Chondrocyte (in vitro differentiated cells): ENCODE data around the gene ABHD17A. TPM values are rescaled to one million over a fixed set of nuclear protein-coding genes. Genes with fewer than 3 reads are reported as not detected.

Source experiments
- DNase-seq: peaks from one replicate; pipeline ENCODE4 v3.0.0; 2021; ENCODE audit warnings: mixed read lengths, low spot score
- H3K27ac Mint-ChIP-seq: one replicate; pipeline ENCODE4 v1.8.0; 2021; ENCODE audit warnings: mild to moderate bottlenecking, moderate library complexity, mixed read lengths; ENCODE audit not compliant: unreplicated experiment
- H3K27me3 Mint-ChIP-seq: 2 replicates; pipeline ENCODE4 v1.8.0; 2021; ENCODE audit warnings: low read depth, mixed read lengths
- H3K36me3 Mint-ChIP-seq: 2 replicates; pipeline ENCODE4 v1.8.0; 2021; ENCODE audit warnings: low read depth, mixed read lengths
- H3K4me1 Mint-ChIP-seq: 2 replicates; pipeline ENCODE4 v1.8.0; 2021; ENCODE audit warnings: low read depth, mild to moderate bottlenecking, mixed read lengths
- H3K4me3 Mint-ChIP-seq: one replicate; pipeline ENCODE4 v1.8.0; 2021; ENCODE audit warnings: mild to moderate bottlenecking, moderate library complexity, mixed read lengths; ENCODE audit not compliant: unreplicated experiment
- H3K9me3 Mint-ChIP-seq: 2 replicates; pipeline ENCODE4 v1.8.0; 2021; ENCODE audit warnings: low read depth, mixed read lengths
- total RNA-seq: library from RNA; stranded (reverse); gene quantifications from 3 replicates; pipeline ENCODE4 v1.2.1, GENCODE V29; 2021
- TF ChIP-seq, protein P1 (sequence below): fragments of 200-600 bp; sonication (generic); IDR thresholded peaks from 2 replicates; pipeline ENCODE4 v1.5.0; 2021; ENCODE audit warnings: antibody characterized with exemption, mild to moderate bottlenecking, moderate library complexity

Gene ABHD17A
- total RNA-seq, 1 donor from 2014 or later, result 54.6 TPM

DNA sequence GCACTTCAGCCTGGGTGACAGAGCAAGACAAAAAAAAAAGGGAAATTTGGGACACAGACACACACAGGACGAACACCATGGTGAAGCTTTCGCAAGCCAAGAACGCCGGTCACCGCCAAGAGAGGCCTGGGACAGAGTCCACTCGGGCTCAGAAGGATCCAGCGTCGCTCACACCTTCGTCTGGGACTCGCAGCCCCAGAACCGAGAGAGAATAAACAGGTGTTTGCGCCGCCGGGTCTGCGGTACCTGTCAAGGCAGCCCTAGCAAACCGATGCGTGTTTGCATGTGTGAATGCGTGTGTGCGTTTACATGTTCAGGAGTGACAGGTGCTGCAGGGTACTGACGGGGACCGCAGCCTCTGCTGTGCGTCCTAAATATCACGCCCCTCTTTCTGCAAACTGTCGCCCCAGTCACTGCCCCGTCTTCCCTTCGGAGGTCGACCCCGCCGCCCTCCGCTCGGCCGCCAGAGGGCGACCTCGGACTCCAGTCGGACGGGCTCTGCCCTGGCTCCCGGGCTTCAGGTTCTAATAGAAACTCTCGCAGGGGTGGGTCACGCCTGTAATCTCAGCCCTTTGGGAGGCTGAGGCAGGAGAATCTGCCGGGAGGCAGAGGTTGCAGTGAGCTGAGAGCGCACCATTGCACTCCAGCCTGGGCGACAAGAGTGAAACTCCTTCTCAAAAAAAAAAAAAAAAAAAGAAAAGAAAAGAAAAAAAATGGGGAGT lies 43.9 kb upstream of the ABHD17A start:
- DNase-seq, result no peak
- Mint-ChIP-seq H3K27ac (peak overlapping the region; percentile 36), H3K4me1 (peaks cover 8% of the 10 kb centered on the region), H3K36me3 (peaks cover 4% of the 10 kb centered on the region), H3K4me3 (peak overlapping the region; percentile 76), H3K9me3 (no peaks in the 10 kb centered on the region), H3K27me3 (no peaks in the 10 kb centered on the region)
- TF ChIP-seq, protein P1, sequence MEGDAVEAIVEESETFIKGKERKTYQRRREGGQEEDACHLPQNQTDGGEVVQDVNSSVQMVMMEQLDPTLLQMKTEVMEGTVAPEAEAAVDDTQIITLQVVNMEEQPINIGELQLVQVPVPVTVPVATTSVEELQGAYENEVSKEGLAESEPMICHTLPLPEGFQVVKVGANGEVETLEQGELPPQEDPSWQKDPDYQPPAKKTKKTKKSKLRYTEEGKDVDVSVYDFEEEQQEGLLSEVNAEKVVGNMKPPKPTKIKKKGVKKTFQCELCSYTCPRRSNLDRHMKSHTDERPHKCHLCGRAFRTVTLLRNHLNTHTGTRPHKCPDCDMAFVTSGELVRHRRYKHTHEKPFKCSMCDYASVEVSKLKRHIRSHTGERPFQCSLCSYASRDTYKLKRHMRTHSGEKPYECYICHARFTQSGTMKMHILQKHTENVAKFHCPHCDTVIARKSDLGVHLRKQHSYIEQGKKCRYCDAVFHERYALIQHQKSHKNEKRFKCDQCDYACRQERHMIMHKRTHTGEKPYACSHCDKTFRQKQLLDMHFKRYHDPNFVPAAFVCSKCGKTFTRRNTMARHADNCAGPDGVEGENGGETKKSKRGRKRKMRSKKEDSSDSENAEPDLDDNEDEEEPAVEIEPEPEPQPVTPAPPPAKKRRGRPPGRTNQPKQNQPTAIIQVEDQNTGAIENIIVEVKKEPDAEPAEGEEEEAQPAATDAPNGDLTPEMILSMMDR, result peak; percentile 91

DNA sequence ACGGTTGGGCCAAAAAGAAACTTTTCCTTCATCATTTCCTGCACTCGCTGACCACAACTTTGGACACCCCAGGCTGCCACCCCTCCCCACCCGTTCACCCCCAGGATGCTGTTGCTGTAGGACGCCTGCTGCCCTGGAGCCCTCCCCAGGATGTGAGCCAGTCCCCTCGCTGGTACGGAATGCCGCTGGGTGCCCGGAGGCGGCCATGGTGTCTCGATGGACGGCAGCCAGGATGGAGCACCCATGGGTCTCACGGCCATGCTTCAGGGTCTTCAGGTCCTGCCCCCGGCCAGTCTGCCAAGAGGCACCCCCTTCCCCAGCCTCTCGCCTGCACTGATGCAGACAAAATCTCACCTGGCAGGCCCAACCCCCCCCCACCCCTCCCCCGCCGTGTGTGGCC lies 40.2 kb upstream of the ABHD17A start:
- peaks cover 8% of the 10 kb centered on the region for H3K4me1 Mint-ChIP-seq
- no peaks in the 10 kb centered on the region for H3K9me3 Mint-ChIP-seq
- H3K36me3 Mint-ChIP-seq, result peaks cover 8% of the 10 kb centered on the region
- no peak overlapping the region for H3K27ac Mint-ChIP-seq
- no peak overlapping the region for H3K4me3 Mint-ChIP-seq
- TF ChIP-seq, protein P1, result no peak
- no peak for DNase-seq
- H3K27me3 Mint-ChIP-seq, result no peaks in the 10 kb centered on the region

DNA sequence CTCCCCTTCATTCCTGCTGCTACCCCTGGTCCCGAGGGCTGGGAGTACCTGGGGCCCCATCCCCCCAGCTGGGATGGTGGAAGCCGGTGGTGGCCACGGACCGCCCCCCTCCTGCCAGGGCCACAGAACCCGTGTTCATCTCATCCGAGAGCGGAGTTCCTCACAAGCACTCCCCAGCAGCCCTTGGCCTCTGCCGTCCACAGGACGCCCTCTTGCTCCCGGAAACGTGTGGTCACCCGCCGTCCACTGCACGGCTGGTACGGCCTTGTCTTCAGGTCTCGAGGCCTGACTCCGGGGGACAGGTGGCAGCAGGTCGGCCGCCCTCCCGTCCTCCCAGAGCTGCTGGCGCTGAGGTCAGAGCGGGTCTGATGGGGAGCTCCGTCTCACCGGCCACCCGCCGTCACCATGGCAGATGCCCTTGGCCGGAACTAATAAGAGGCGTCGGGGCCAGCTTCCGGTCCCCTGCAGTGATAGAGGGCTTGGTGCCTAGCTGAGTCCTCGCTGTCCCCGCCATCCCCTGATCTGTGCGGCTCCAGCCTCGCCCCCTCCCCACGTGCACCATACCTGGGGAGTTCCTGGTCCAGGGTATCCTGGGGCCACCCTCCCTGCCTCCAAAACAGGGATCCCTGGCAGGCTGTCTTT lies 39.1 kb upstream of the ABHD17A start:
- TF ChIP-seq, protein P1, result no peak
- H3K27ac Mint-ChIP-seq, result no peak overlapping the region
- H3K4me3 Mint-ChIP-seq, result no peak overlapping the region
- peaks cover 2% of the 10 kb centered on the region for H3K4me1 Mint-ChIP-seq
- no peaks in the 10 kb centered on the region for H3K27me3 Mint-ChIP-seq
- H3K9me3 Mint-ChIP-seq, result no peaks in the 10 kb centered on the region
- no peak for DNase-seq
- peaks cover 10% of the 10 kb centered on the region for H3K36me3 Mint-ChIP-seq

DNA sequence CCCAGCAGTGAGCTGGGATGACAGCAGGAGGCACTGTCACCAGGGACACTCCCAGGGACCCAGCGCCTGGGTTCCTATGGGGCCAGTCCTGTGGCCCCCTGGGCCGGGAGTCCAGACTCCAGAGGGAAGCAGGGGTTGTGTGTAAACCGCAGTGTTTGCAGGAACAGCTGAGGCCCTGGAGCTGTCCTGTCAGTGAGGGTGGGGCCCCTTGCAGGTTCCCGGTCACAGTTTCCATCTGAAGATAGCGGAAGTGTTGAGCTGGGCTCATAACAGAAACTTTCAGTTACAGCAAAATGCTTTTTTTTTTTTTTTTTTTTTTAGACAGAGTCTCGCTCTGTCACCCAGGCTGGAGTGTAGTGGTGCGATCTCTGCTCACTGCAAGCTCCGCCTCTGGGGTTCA lies 38.0 kb upstream of the ABHD17A start:
- H3K27me3 Mint-ChIP-seq, result no peaks in the 10 kb centered on the region
- TF ChIP-seq, protein P1, result no peak
- no peak for DNase-seq
- H3K27ac Mint-ChIP-seq, result no peak overlapping the region
- H3K9me3 Mint-ChIP-seq, result no peaks in the 10 kb centered on the region
- H3K4me3 Mint-ChIP-seq, result no peak overlapping the region
- peaks cover 13% of the 10 kb centered on the region for H3K36me3 Mint-ChIP-seq
- H3K4me1 Mint-ChIP-seq, result no peaks in the 10 kb centered on the region

DNA sequence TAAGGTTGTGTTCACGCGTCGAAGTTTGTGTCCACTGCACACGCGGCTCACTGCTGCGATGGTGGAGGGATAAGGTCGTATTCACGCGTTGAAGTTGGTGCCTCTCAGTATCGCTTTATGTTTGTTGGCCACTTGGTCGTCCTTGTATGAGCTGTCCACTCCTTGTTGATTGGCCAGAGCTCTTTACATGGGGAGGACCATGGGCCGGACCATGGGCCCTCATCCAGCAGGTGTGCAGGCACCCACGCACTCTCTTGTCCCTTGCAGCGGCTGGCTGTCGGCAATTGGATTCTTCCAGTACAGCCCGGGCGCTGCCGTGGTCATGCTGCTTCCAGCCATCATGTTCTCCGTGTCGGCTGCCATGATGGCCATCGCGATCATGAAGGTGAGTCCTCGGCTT lies 37.5 kb upstream of the ABHD17A start:
- Mint-ChIP-seq H3K4me1 (no peaks in the 10 kb centered on the region), H3K9me3 (no peaks in the 10 kb centered on the region), H3K27me3 (no peaks in the 10 kb centered on the region), H3K27ac (no peak overlapping the region), H3K4me3 (no peak overlapping the region), H3K36me3 (peaks cover 14% of the 10 kb centered on the region)
- DNase-seq, result no peak
- TF ChIP-seq, protein P1, result no peak
